GM23338 (cell line): ENCODE results near the gene FAM117A. TPM values are rescaled to one million over a fixed set of nuclear protein-coding genes. Genes with fewer than 3 reads are reported as not detected.

Experiments used
- ATAC-seq: fragments of 200-7000 bp; cut with Tn5 transposase; 3 replicates; pipeline ENCODE4 v1.9.1; 2020
- DNase-seq: peaks from one replicate; pipeline ENCODE4 v3.0.0-alpha.2; 2015; ENCODE audit warnings: low spot score
- H2AFZ ChIP-seq: fragments of 200-600 bp; sonication (generic); 2 replicates; pipeline ENCODE4 v1.8.0; 2016; ENCODE audit warnings: antibody characterized with exemption, mild to moderate bottlenecking, moderate library complexity
- H3F3A ChIP-seq: fragments of 200-600 bp; sonication (generic); replicated peaks from 2 replicates; pipeline ENCODE4 v1.8.0; 2017; ENCODE audit warnings: antibody characterized with exemption, mixed run types, low read depth
- H3K27ac ChIP-seq: fragments of 200-600 bp; sonication (generic); 2 replicates; pipeline ENCODE4 v1.6.1; 2016; ENCODE audit warnings: low read depth
- H3K27me3 ChIP-seq: fragments of 200-600 bp; sonication (generic); 2 replicates; pipeline ENCODE4 v1.8.0; 2016; ENCODE audit warnings: mild to moderate bottlenecking, mixed run types, moderate library complexity; ENCODE audit not compliant: insufficient read depth
- H3K36me3 ChIP-seq: fragments of 200-600 bp; sonication (generic); 2 replicates; pipeline ENCODE4 v1.8.0; 2016; ENCODE audit warnings: mild to moderate bottlenecking; ENCODE audit not compliant: insufficient read depth
- H3K4me1 ChIP-seq: fragments of 200-600 bp; sonication (generic); 2 replicates; pipeline ENCODE4 v1.8.0; 2016; ENCODE audit warnings: mild to moderate bottlenecking, moderate library complexity; ENCODE audit not compliant: insufficient read depth
- H3K4me2 ChIP-seq: fragments of 200-600 bp; sonication (generic); 2 replicates; pipeline ENCODE4 v1.7.1; 2017; ENCODE audit warnings: mixed run types
- H3K4me3 ChIP-seq: fragments of 200-600 bp; sonication (generic); 2 replicates; pipeline ENCODE4 v1.6.1; 2016; ENCODE audit warnings: mixed run types
- H3K79me2 ChIP-seq: fragments of 200-600 bp; sonication (generic); replicated peaks from 2 replicates; pipeline ENCODE4 v1.8.0; 2017; ENCODE audit warnings: mild to moderate bottlenecking; ENCODE audit not compliant: insufficient read depth
- H3K9me2 ChIP-seq: fragments of 200-600 bp; sonication (generic); 2 replicates; pipeline ENCODE4 v1.8.0; 2017; ENCODE audit not compliant: insufficient read depth
- H4K20me1 ChIP-seq: fragments of 200-600 bp; sonication (generic); replicated peaks from 2 replicates; pipeline ENCODE4 v1.8.0; 2017; ENCODE audit warnings: mild to moderate bottlenecking; ENCODE audit not compliant: insufficient read depth
- H3K27ac Mint-ChIP-seq: 2 replicates; pipeline ENCODE4 v1.8.0; 2020; ENCODE audit warnings: inconsistent platforms, mild to moderate bottlenecking, moderate library complexity, mixed read lengths
- H3K27me3 Mint-ChIP-seq: 3 replicates; pipeline ENCODE4 v1.8.0; 2022; ENCODE audit warnings: low read depth, mild to moderate bottlenecking, moderate library complexity, mixed read lengths, inconsistent platforms; ENCODE audit not compliant: insufficient read depth, poor library complexity
- H3K36me3 Mint-ChIP-seq: 3 replicates; pipeline ENCODE4 v1.8.0; 2021; ENCODE audit warnings: low read depth, mild to moderate bottlenecking, inconsistent platforms, moderate library complexity, mixed read lengths
- H3K4me1 Mint-ChIP-seq: 3 replicates; pipeline ENCODE4 v1.8.0; 2020; ENCODE audit warnings: mild to moderate bottlenecking, inconsistent platforms, mixed read lengths
- H3K4me3 Mint-ChIP-seq: 3 replicates; pipeline ENCODE4 v1.8.0; 2021; ENCODE audit warnings: moderate library complexity, mild to moderate bottlenecking, inconsistent platforms, mixed read lengths
- H3K9me3 Mint-ChIP-seq: 3 replicates; pipeline ENCODE4 v1.8.0; 2020; ENCODE audit warnings: moderate library complexity, mild to moderate bottlenecking, inconsistent platforms, mixed read lengths
- CREB1 ChIP-seq: fragments of 250-450 bp; sonication (Bioruptor Pico); IDR thresholded peaks from 2 replicates; pipeline ENCODE4 v1.5.0; 2020; ENCODE audit warnings: low read depth, mild to moderate bottlenecking, moderate library complexity
- CTCF ChIP-seq, 2 experiments: fragments of 200-600 bp in 1 of 2; sonication (generic) in 1 of 2; conservative IDR thresholded peaks; 2 replicates each; pipeline versions ENCODE4 v1.5.1 to v1.6.1; 2016 to 2017; ENCODE audit warnings: antibody characterized with exemption in 2 of 2, low read depth in 2 of 2, mild to moderate bottlenecking in 2 of 2, moderate library complexity in 1 of 2
- ETS1 ChIP-seq: IDR thresholded peaks from 2 replicates; pipeline ENCODE4 v1.6.1; 2016; ENCODE audit warnings: antibody characterized with exemption
- EZH2 ChIP-seq: fragments of 200-600 bp; sonication (generic); IDR thresholded peaks from one replicate; pipeline ENCODE4 v1.8.0; 2017; ENCODE audit warnings: antibody characterized with exemption, mild to moderate bottlenecking, low read depth; ENCODE audit not compliant: unreplicated experiment
- EZH2phosphoT487 ChIP-seq: fragments of 200-600 bp; sonication (generic); IDR thresholded peaks from one replicate; pipeline ENCODE4 v1.8.1; 2018; ENCODE audit warnings: antibody characterized with exemption; ENCODE audit not compliant: unreplicated experiment
- JUNB ChIP-seq: IDR thresholded peaks from one replicate; pipeline ENCODE4 v1.6.1; 2016; ENCODE audit warnings: antibody characterized with exemption; ENCODE audit not compliant: unreplicated experiment
- NANOG ChIP-seq: IDR thresholded peaks from 2 replicates; pipeline ENCODE4 v1.6.1; 2016; ENCODE audit warnings: antibody characterized with exemption, borderline replicate concordance
- POLR2AphosphoS5 ChIP-seq: IDR thresholded peaks from 2 replicates; pipeline ENCODE4 v1.6.1; 2016; ENCODE audit warnings: antibody characterized with exemption, low read depth
- REST ChIP-seq: IDR thresholded peaks from one replicate; pipeline ENCODE4 v1.6.1; 2018; ENCODE audit warnings: antibody characterized with exemption; ENCODE audit not compliant: unreplicated experiment
- STAT1 ChIP-seq: IDR thresholded peaks from one replicate; pipeline ENCODE4 v1.6.1; 2016; ENCODE audit warnings: antibody characterized with exemption; ENCODE audit not compliant: unreplicated experiment
- ZNF114 ChIP-seq: fragments of 250-450 bp; sonication (Bioruptor Pico); IDR thresholded peaks from 2 replicates; pipeline ENCODE4 v1.5.0; 2020; ENCODE audit warnings: mild to moderate bottlenecking, moderate library complexity
- ZNF331 ChIP-seq: fragments of 250-450 bp; sonication (Bioruptor Pico); IDR thresholded peaks from 2 replicates; pipeline ENCODE4 v1.5.0; 2020; ENCODE audit warnings: low read depth, mild to moderate bottlenecking, moderate library complexity
- polyA plus RNA-seq: library from polyadenylated mRNA; unstranded; fragments of >200 nt; fragmentation: Nextera tagmentation; extraction: Ambion mirVana; gene quantifications from 2 replicates; pipeline ENCODE4 v1.2.1, GENCODE V29; 2016
- total RNA-seq: library from RNA; depleted of rRNA; stranded (reverse); fragments of >200 nt; shearing (Covaris generic); gene quantifications from 2 replicates; pipeline ENCODE4 v1.2.3, GENCODE V29; 2014
- TF ChIP-seq, protein P1 (sequence below): fragments of 250-450 bp; sonication (Bioruptor Pico); IDR thresholded peaks from 2 replicates; pipeline ENCODE4 v1.5.0; 2020; ENCODE audit warnings: mild to moderate bottlenecking, moderate library complexity

The FAM117A gene
- total and polyA plus RNA-seq, 2 experiments from 2014 or later, result 21.3 to 46.4 TPM

DNA sequence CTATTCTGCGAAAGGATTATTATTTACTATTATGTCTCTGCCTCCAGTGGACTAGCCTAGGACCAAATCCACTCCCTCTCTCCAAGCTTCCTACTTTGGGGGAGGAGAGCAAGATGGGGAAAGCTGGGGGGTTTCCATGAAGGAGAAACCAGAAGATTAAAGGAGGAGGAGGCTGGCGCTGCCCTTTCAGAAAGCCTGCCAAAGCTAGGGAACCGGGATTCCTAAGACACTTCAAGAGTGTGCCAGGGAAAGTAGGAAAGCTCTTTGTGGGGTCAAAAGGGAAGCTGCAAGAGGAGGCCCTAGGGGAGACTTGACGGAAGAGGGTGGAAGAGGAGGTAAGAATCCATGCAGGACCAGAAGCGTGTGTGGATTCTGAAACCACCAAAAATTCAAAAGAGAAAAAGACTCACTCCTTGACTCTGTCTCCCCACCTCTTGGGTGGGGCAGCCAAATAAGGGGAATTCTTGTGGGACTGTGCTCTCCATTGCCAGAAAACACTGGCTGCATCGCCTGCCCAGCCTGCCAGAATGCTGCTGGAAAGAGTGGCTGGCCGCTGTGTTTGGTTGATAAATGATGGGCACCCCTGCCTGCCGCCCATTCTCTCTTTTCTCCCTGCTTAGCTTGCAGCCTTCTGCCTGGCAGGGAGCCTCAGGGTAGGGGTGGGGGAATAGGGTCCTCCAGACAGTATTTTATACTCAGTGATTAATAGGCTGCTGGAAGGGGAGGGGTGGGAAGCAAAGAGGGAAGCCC is 12.8 kb upstream of the FAM117A start:
- Histone ChIP-seq H3K4me1 (no peaks in the 10 kb centered on the region), H3K4me3 (no peak overlapping the region), H2AFZ (no peak overlapping the region), H3K36me3 (no peaks in the 10 kb centered on the region), H3K27ac (0 out of 2 replicates have a peak overlapping the region, but pooled peaks have one; percentile 14), H3K27me3 (no peaks in the 10 kb centered on the region), H3K4me2 (no peak overlapping the region), H3F3A (no peaks in the 10 kb centered on the region), H3K79me2 (no peaks in the 10 kb centered on the region), H3K9me2 (no peaks in the 10 kb centered on the region), H4K20me1 (no peaks in the 10 kb centered on the region)
- TF ChIP-seq EZH2phosphoT487, result no peak
- TF ChIP-seq STAT1, result no peak
- TF ChIP-seq, protein P1, sequence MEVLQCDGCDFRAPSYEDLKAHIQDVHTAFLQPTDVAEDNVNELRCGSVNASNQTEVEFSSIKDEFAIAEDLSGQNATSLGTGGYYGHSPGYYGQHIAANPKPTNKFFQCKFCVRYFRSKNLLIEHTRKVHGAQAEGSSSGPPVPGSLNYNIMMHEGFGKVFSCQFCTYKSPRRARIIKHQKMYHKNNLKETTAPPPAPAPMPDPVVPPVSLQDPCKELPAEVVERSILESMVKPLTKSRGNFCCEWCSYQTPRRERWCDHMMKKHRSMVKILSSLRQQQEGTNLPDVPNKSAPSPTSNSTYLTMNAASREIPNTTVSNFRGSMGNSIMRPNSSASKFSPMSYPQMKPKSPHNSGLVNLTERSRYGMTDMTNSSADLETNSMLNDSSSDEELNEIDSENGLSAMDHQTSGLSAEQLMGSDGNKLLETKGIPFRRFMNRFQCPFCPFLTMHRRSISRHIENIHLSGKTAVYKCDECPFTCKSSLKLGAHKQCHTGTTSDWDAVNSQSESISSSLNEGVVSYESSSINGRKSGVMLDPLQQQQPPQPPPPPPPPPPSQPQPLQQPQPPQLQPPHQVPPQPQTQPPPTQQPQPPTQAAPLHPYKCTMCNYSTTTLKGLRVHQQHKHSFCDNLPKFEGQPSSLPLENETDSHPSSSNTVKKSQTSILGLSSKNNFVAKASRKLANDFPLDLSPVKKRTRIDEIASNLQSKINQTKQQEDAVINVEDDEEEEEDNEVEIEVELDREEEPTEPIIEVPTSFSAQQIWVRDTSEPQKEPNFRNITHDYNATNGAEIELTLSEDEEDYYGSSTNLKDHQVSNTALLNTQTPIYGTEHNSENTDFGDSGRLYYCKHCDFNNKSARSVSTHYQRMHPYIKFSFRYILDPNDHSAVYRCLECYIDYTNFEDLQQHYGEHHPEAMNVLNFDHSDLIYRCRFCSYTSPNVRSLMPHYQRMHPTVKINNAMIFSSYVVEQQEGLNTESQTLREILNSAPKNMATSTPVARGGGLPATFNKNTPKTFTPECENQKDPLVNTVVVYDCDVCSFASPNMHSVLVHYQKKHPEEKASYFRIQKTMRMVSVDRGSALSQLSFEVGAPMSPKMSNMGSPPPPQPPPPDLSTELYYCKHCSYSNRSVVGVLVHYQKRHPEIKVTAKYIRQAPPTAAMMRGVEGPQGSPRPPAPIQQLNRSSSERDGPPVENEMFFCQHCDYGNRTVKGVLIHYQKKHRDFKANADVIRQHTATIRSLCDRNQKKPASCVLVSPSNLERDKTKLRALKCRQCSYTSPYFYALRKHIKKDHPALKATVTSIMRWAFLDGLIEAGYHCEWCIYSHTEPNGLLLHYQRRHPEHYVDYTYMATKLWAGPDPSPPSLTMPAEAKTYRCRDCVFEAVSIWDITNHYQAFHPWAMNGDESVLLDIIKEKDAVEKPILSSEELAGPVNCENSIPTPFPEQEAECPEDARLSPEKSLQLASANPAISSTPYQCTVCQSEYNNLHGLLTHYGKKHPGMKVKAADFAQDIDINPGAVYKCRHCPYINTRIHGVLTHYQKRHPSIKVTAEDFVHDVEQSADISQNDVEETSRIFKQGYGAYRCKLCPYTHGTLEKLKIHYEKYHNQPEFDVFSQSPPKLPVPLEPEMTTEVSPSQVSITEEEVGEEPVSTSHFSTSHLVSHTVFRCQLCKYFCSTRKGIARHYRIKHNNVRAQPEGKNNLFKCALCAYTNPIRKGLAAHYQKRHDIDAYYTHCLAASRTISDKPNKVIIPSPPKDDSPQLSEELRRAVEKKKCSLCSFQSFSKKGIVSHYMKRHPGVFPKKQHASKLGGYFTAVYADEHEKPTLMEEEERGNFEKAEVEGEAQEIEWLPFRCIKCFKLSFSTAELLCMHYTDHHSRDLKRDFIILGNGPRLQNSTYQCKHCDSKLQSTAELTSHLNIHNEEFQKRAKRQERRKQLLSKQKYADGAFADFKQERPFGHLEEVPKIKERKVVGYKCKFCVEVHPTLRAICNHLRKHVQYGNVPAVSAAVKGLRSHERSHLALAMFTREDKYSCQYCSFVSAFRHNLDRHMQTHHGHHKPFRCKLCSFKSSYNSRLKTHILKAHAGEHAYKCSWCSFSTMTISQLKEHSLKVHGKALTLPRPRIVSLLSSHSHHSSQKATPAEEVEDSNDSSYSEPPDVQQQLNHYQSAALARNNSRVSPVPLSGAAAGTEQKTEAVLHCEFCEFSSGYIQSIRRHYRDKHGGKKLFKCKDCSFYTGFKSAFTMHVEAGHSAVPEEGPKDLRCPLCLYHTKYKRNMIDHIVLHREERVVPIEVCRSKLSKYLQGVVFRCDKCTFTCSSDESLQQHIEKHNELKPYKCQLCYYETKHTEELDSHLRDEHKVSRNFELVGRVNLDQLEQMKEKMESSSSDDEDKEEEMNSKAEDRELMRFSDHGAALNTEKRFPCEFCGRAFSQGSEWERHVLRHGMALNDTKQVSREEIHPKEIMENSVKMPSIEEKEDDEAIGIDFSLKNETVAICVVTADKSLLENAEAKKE, result no peak
- no peak for TF ChIP-seq POLR2AphosphoS5
- no peak for TF ChIP-seq CTCF (conservative IDR thresholded peaks at IDR 0.05; ENCODE audit: low read depth in 2 of 2)
- TF ChIP-seq ZNF114, result no peak
- TF ChIP-seq JUNB, result no peak
- TF ChIP-seq REST, result no peak
- TF ChIP-seq EZH2, result no peak
- TF ChIP-seq CREB1 (CRISPR knock-in tag), result no peak
- no peak for TF ChIP-seq ZNF331 (CRISPR knock-in tag)
- no peak for TF ChIP-seq NANOG
- TF ChIP-seq ETS1, result no peak
- H3K36me3 Mint-ChIP-seq, result no peaks in the 10 kb centered on the region
- peaks cover 11% of the 10 kb centered on the region for H3K27me3 Mint-ChIP-seq
- no peak overlapping the region for H3K4me3 Mint-ChIP-seq
- no peak overlapping the region for H3K27ac Mint-ChIP-seq
- no peaks in the 10 kb centered on the region; the same call in 2 of the 3 replicates for H3K9me3 Mint-ChIP-seq
- H3K4me1 Mint-ChIP-seq, result peaks cover 6% of the 10 kb centered on the region
- no peak for DNase-seq
- no peak for ATAC-seq
